GM12873 (cell line): ENCODE measurements around the gene SERTAD1.

Source experiments
- CTCF ChIP-seq: IDR thresholded peaks from 2 replicates; pipeline ENCODE4 v1.5.1; 2012; ENCODE audit warnings: low read depth, mild to moderate bottlenecking, moderate library complexity, low read length, control low read depth; ENCODE audit not compliant: insufficient read depth; ENCODE audit errors: missing control alignments

Gene SERTAD1

GRCh38 chr19:40425450-40426287 is at the start of gene SERTAD1:
Gene SERTAD1 (minus strand): TSS chr19:40425992. CDS start chr19:40423546, 2,446 bp downstream.
- peak; percentile 71 for TF ChIP-seq CTCF

GRCh38 chr19:40474737-40475136 is 48.9 kb upstream of the SERTAD1 start:
- no peak for TF ChIP-seq CTCF

GRCh38 chr19:40472516-40472915 is 46.7 kb upstream of the SERTAD1 start:
- no peak for TF ChIP-seq CTCF

GRCh38 chr19:40471111-40471510 is 45.3 kb upstream of the SERTAD1 start:
- no peak for TF ChIP-seq CTCF

GRCh38 chr19:40469011-40469410 is 43.2 kb upstream of the SERTAD1 start:
- no peak for TF ChIP-seq CTCF

- TF ChIP-seq CTCF = no peak
These were observed 41.4 kb upstream of the SERTAD1 start, which contains the start of gene SPTBN4 for GRCh38 chr19:40466985-40467734. Gene SPTBN4 (plus strand): TSS chr19:40467001. CDS start chr19:40472622, 5,621 bp downstream.
